ENCODE measurements around the gene TSHZ2. TPM values are rescaled to one million over a fixed set of nuclear protein-coding genes. Genes with fewer than 3 reads are reported as not detected.

Gene TSHZ2
- total and polyA plus RNA-seq, 9 of the 15 experiments (the other 6 are each of a cell fraction or from before 2014, with no cell fraction given): 0.03 to 0.20 (median 0.05) TPM; not detected in 4

GRCh38 chr20:53180928-53181362 lies 208.8 kb downstream of the TSHZ2 start (continued):
- TF ChIP-seq FOSL1 (tag; conservative IDR thresholded peaks at IDR 0.05) (peak; percentile 34; the same call in 1 of the 2 replicates), GABPA (tag; conservative IDR thresholded peaks at IDR 0.05; ENCODE audit: low read depth) (no peak), SIX5 (IDR thresholded peaks at IDR 0.05; ENCODE audit: borderline replicate concordance in 1 of 2, insufficient read depth in 1 of 2, low read depth in 1 of 2, low read length in 2 of 2) (no peak), ATF7 (IDR thresholded peaks at IDR 0.05) (peak; percentile 18; the same call in 1 of the 2 replicates), POLR2AphosphoS5 (IDR thresholded peaks at IDR 0.05; ENCODE audit: control insufficient read depth, insufficient read depth, low read depth, low read length) (no peak), ZNF197 (CRISPR knock-in tag; IDR thresholded peaks at IDR 0.05; ENCODE audit: low read depth) (no peak), FOXK2 (conservative IDR thresholded peaks at IDR 0.05 in 1 of 2, IDR thresholded peaks at IDR 0.05 in 1 of 2; ENCODE audit: low read depth in 2 of 2) (peak; percentile 78 to 80), OTX1 (CRISPR knock-in tag; IDR thresholded peaks at IDR 0.05) (0 out of 2 replicates have a peak, but pooled peaks have one; percentile 59), TAL1 (IDR thresholded peaks at IDR 0.05) (peak; percentile 93), SMAD2 (IDR thresholded peaks at IDR 0.05; ENCODE audit: low read depth, low read length) (no peak), LEF1 (IDR thresholded peaks at IDR 0.05) (peak; percentile 64; the same call in 1 of the 2 replicates), NCOA1 (IDR thresholded peaks at IDR 0.05; ENCODE audit: low read depth) (peak; percentile 81; the same call in 1 of the 2 replicates), SLC30A9 (CRISPR knock-in tag; IDR thresholded peaks at IDR 0.05) (no peak), HNRNPH1 (optimal IDR thresholded peaks at IDR 0.05; ENCODE audit: low read depth, low read length) (no peak), MXD1 (CRISPR knock-in tag; IDR thresholded peaks at IDR 0.05; ENCODE audit: borderline replicate concordance, poor library complexity, severe bottlenecking) (no peak), SMARCB1 (IDR thresholded peaks at IDR 0.05; ENCODE audit: insufficient read length, low read depth) (no peak)
- TF ChIP-seq, protein P1, sequence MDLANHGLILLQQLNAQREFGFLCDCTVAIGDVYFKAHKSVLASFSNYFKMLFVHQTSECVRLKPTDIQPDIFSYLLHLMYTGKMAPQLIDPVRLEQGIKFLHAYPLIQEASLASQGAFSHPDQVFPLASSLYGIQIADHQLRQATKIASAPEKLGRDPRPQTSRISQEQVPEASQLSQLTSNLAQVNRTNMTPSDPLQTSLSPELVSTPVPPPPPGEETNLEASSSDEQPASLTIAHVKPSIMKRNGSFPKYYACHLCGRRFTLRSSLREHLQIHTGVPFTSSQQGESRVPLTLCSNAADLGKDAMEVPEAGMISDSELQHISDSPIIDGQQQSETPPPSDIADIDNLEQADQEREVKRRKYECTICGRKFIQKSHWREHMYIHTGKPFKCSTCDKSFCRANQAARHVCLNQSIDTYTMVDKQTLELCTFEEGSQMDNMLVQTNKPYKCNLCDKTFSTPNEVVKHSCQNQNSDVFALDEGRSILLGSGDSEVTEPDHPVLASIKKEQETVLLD (IDR thresholded peaks at IDR 0.05): peak; percentile 57; the same call in 1 of the 2 replicates
- TF ChIP-seq, protein P2, sequence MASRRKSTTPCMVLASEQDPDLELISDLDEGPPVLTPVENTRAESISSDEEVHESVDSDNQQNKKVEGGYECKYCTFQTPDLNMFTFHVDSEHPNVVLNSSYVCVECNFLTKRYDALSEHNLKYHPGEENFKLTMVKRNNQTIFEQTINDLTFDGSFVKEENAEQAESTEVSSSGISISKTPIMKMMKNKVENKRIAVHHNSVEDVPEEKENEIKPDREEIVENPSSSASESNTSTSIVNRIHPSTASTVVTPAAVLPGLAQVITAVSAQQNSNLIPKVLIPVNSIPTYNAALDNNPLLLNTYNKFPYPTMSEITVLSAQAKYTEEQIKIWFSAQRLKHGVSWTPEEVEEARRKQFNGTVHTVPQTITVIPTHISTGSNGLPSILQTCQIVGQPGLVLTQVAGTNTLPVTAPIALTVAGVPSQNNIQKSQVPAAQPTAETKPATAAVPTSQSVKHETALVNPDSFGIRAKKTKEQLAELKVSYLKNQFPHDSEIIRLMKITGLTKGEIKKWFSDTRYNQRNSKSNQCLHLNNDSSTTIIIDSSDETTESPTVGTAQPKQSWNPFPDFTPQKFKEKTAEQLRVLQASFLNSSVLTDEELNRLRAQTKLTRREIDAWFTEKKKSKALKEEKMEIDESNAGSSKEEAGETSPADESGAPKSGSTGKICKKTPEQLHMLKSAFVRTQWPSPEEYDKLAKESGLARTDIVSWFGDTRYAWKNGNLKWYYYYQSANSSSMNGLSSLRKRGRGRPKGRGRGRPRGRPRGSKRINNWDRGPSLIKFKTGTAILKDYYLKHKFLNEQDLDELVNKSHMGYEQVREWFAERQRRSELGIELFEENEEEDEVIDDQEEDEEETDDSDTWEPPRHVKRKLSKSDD (conservative IDR thresholded peaks at IDR 0.05; ENCODE audit: low read length): no peak
- TF ChIP-seq, protein P3, sequence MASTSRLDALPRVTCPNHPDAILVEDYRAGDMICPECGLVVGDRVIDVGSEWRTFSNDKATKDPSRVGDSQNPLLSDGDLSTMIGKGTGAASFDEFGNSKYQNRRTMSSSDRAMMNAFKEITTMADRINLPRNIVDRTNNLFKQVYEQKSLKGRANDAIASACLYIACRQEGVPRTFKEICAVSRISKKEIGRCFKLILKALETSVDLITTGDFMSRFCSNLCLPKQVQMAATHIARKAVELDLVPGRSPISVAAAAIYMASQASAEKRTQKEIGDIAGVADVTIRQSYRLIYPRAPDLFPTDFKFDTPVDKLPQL (IDR thresholded peaks at IDR 0.05; ENCODE audit: extremely low read depth, insufficient read length): no peak
